HepG2 (cell line): Measurements from ENCODE around the gene ADGRV1. TPM values are rescaled to one million over a fixed set of nuclear protein-coding genes. Genes with fewer than 3 reads are reported as not detected.

Source experiments
- ATAC-seq: fragments of 200-7000 bp; cut with Tn5 transposase; 3 replicates; pipeline ENCODE4 v1.9.1; 2020; ENCODE audit warnings: mild to moderate bottlenecking, moderate library complexity
- BruUV-seq: library from RNA; stranded (reverse); fragments of 400-500 nt; replicated peaks from 2 replicates; lab custom pipeline; 2021; lab: Mats Ljungman, UMichigan
- CTCF ChIA-PET: fragments of 300-600 bp; formaldehyde crosslinking; extraction: SDS; loops from one replicate; lab custom pipeline; 2021; ENCODE audit warnings: low total read pairs, inconsistent platforms, low intra/inter-chr PET ratio; lab: Yijun Ruan, JAX
- POLR2A ChIA-PET: fragments of 350-600 bp; sonication (Branson Sonifier 250); formaldehyde crosslinking; loops from one replicate; lab custom pipeline; 2020; ENCODE audit warnings: antibody characterized with exemption, inconsistent platforms; lab: Yijun Ruan, JAX
- DNase-seq: peaks from one replicate; pipeline ENCODE4 v3.0.0-alpha.2; 2015; ENCODE audit warnings: low spot score
- FAIRE-seq: peaks from 3 replicates; lab custom pipeline; 2011; peaks lifted over from hg19 to GRCh38; lab: Jason Lieb, UNC
- H2AFZ ChIP-seq: one replicate; pipeline ENCODE4 v1.6.1; 2011; ENCODE audit warnings: low read length, inconsistent platforms
- H3K27ac ChIP-seq: fragments of 300-600 bp; 3 replicates; pipeline ENCODE4 v1.8.0; 2011; ENCODE audit warnings: mixed run types, mild to moderate bottlenecking, mixed read lengths, low read length, inconsistent platforms; ENCODE audit not compliant: insufficient read depth; ENCODE audit errors: extremely low read length
- H3K27me3 ChIP-seq, 2 experiments: fragments of 200-600 bp in 1 of 2; 2 replicates in 1 of 2; 3 replicates in 1 of 2; pipeline versions ENCODE4 v1.6.0 to v1.8.0; 2011; ENCODE audit warnings: low read length in 2 of 2, mild to moderate bottlenecking in 2 of 2, moderate library complexity in 2 of 2, inconsistent platforms in 1 of 2; ENCODE audit not compliant: insufficient read depth in 2 of 2, control insufficient read depth in 1 of 2
- H3K36me3 ChIP-seq, 2 experiments: fragments of 200-600 bp in 1 of 2; replicated peaks in 1 of 2; 2 replicates in 1 of 2; 3 replicates in 1 of 2; pipeline versions ENCODE4 v1.5.1 to v1.8.0; 2011; ENCODE audit warnings: low read length in 2 of 2, inconsistent platforms in 1 of 2; ENCODE audit not compliant: insufficient read depth in 2 of 2, control insufficient read depth in 1 of 2
- H3K4me1 ChIP-seq: 2 replicates; pipeline ENCODE4 v1.5.1; 2012; ENCODE audit warnings: low read length, inconsistent platforms; ENCODE audit not compliant: insufficient read depth
- H3K4me2 ChIP-seq: 2 replicates; pipeline ENCODE4 v1.6.0; 2011; ENCODE audit warnings: low read depth, low read length, inconsistent platforms
- H3K4me3 ChIP-seq, 3 experiments: fragments of 200-600 bp in 1 of 3; sonication (generic), shearing (Covaris generic) in 1 of 3; replicated peaks in 1 of 3; 2 replicates each; pipeline ENCODE4 v1.5.1; 2011 to 2016; ENCODE audit warnings: low read length in 3 of 3, inconsistent platforms in 2 of 3, low read depth in 2 of 3, mild to moderate bottlenecking in 2 of 3, control low read depth in 1 of 3, mixed read lengths in 1 of 3; ENCODE audit not compliant: insufficient read depth in 1 of 3
- H3K79me2 ChIP-seq: one replicate; pipeline ENCODE4 v1.6.1; 2011; ENCODE audit warnings: low read length, inconsistent platforms; ENCODE audit not compliant: insufficient read depth
- H3K9ac ChIP-seq: 2 replicates; pipeline ENCODE4 v1.6.0; 2011; ENCODE audit warnings: mild to moderate bottlenecking, low read depth, low read length, inconsistent platforms; ENCODE audit not compliant: insufficient read depth
- H3K9me3 ChIP-seq: 2 replicates; pipeline ENCODE4 v1.5.1; 2012; ENCODE audit warnings: mild to moderate bottlenecking, low read length
- H4K20me1 ChIP-seq: 2 replicates; pipeline ENCODE4 v1.6.0; 2011; ENCODE audit warnings: inconsistent platforms, mild to moderate bottlenecking, low read length, moderate library complexity; ENCODE audit not compliant: insufficient read depth
- KDM3A ChIP-seq: IDR thresholded peaks from 2 replicates; pipeline ENCODE4 v1.6.1; 2018; ENCODE audit warnings: low read depth, missing compliant biosample characterization
- MAFF ChIP-seq: IDR thresholded peaks from 2 replicates; pipeline ENCODE4 v1.6.1; 2011; ENCODE audit warnings: low read depth, low read length, improper control_type of control experiment
- MAFK ChIP-seq, 2 experiments: IDR thresholded peaks in 1 of 2; conservative IDR thresholded peaks in 1 of 2; 2 replicates each; pipeline ENCODE4 v1.6.1; 2011; ENCODE audit warnings: improper control_type of control experiment in 2 of 2, low read length in 2 of 2
- MTA3 ChIP-seq: sonication (generic); formaldehyde crosslinking; IDR thresholded peaks from 2 replicates; pipeline ENCODE4 v1.4.0; 2020; ENCODE audit warnings: missing genetic modification reagents
- PRDM4 ChIP-seq: sonication (generic); formaldehyde crosslinking; IDR thresholded peaks from 2 replicates; pipeline ENCODE4 v1.9.0; 2021; ENCODE audit warnings: missing genetic modification reagents, borderline replicate concordance
- TBL1XR1 ChIP-seq: fragments of 150-350 bp; IDR thresholded peaks from 2 replicates; pipeline ENCODE4 v1.6.1; 2014; ENCODE audit warnings: borderline replicate concordance, low read length; ENCODE audit not compliant: partially characterized antibody
- ZNF572 ChIP-seq: sonication (generic); formaldehyde crosslinking; IDR thresholded peaks from 2 replicates; pipeline ENCODE4 v1.5.1; 2020; ENCODE audit warnings: mild to moderate bottlenecking, missing genetic modification reagents
- WGBS: methylation state at CpG from one replicate; pipeline ENCODE4 v1.1.6; 2017; ENCODE audit warnings: low lambda C conversion rate; 5-methylcytosine and 5-hydroxymethylcytosine counted together
- in situ Hi-C: cut with HindIII; loops from 2 replicates; pipeline ENCODE4 v1.10.0; 2017; ENCODE audit warnings: low pct_unique_long_range_greater_than_20kb; ENCODE audit not compliant: extremely low pct_ligation_motif_present
- intact Hi-C: fragments of 100-400 bp; cut with micrococcal nuclease; formaldehyde crosslinking; loops from one replicate; pipeline ENCODE4 v1.10.0; 2022; ENCODE audit not compliant: unreplicated experiment
- polyA plus RNA-seq, 8 experiments: library from polyadenylated mRNA; depleted of rRNA in 3 of 8; stranded (reverse) in 7 of 8; unstranded in 1 of 8; fragments of >200 nt; fragmentation: Illumina TruSeq in 4 of 8; extraction: Trizol in 4 of 8; gene quantifications; 2 replicates each; pipeline versions ENCODE4 v1.2.1 to v1.2.3, GENCODE V29; 2011 to 2016; ENCODE audit warnings: low read depth in 4 of 8, missing spikeins in 1 of 8, mixed read lengths in 1 of 8; ENCODE audit not compliant: insufficient read depth in 1 of 8
- total RNA-seq, 5 experiments: library from RNA; depleted of rRNA; stranded (reverse); fragments of >200 nt; fragmentation: Illumina TruSeq; extraction: Trizol; gene quantifications; 2 replicates each; pipeline ENCODE4 v1.2.3, GENCODE V29; 2016; ENCODE audit warnings: low read depth in 1 of 5

The ADGRV1 gene
- total and polyA plus RNA-seq, 2 of the 13 experiments (the other 11 are each of a cell fraction or from before 2014, with no cell fraction given), result 1.7 to 3.9 TPM

- Histone ChIP-seq H3K79me2 (no peaks in the 10 kb centered on the region), H3K27ac (no peak overlapping the region), H3K4me2 (no peak overlapping the region), H3K9me3 (no peaks in the 10 kb centered on the region), H3K9ac (no peak overlapping the region), H3K27me3 (no peaks in the 10 kb centered on the region), H3K36me3 (no peaks in the 10 kb centered on the region), H3K4me3 (no peak overlapping the region), H2AFZ (no peak overlapping the region), H3K4me1 (peaks cover 13% of the 10 kb centered on the region), H4K20me1 (no peaks in the 10 kb centered on the region)
- CTCF ChIA-PET, result no interaction called here
- FAIRE-seq (no peak), ATAC-seq (peak; percentile 46; the same call in 2 of the 3 replicates), DNase-seq (peak; percentile 19)
- 2% methylated on average over 2 of the region's 2 CpGs for WGBS
- in situ Hi-C loops, result no loop called here
- intact Hi-C loops, result no loop called here
- POLR2A ChIA-PET, result no interaction called here
- BruUV-seq, result no TSS peak
- no peak for TF ChIP-seq KDM3A (CRISPR knock-in tag)
- peak; percentile 8 to 37; a peak in 1 of 4 replicates for TF ChIP-seq MAFK (conservative IDR thresholded peaks at IDR 0.05 in 1 of 2, IDR thresholded peaks at IDR 0.05 in 1 of 2; ENCODE audit: low read length in 2 of 2)
- peak; percentile 51; the same call in 1 of the 2 replicates for TF ChIP-seq MAFF
- TF ChIP-seq ZNF572, result no peak
- TF ChIP-seq TBL1XR1, result no peak
These were observed 484.3 kb downstream of the ADGRV1 start for GRCh38 chr5:91042936-91043255.

GRCh38 chr5:91048073-91048472 lies 489.5 kb downstream of the ADGRV1 start:
- intact Hi-C loops, result no loop called here
- Histone ChIP-seq H4K20me1 (no peaks in the 10 kb centered on the region), H3K4me2 (no peak overlapping the region), H3K27me3 (no peaks in the 10 kb centered on the region), H3K4me1 (peaks cover 5% of the 10 kb centered on the region), H3K36me3 (no peaks in the 10 kb centered on the region), H2AFZ (no peak overlapping the region), H3K9ac (no peak overlapping the region), H3K4me3 (no peak overlapping the region), H3K79me2 (no peaks in the 10 kb centered on the region), H3K27ac (no peak overlapping the region), H3K9me3 (no peaks in the 10 kb centered on the region)
- ATAC-seq, result no peak
- BruUV-seq, result no TSS peak
- no peak for FAIRE-seq
- POLR2A ChIA-PET, result no interaction called here
- no peak for DNase-seq
- no peak for TF ChIP-seq MTA3
- no peak for TF ChIP-seq PRDM4
- in situ Hi-C loops, result no loop called here
- CTCF ChIA-PET, result no interaction called here
